ENCODE data around the gene HIPK2.

Gene HIPK2

GRCh38 chr7:139570119-139570518 lies 207.7 kb downstream of the HIPK2 start:
- no peaks in the 10 kb centered on the region for H3K4me1 ChIP-seq (ENCODE audit: control extremely low read depth in 1 of 4, control insufficient read depth in 4 of 4, insufficient read depth in 4 of 4, low read length in 3 of 4)
- H3K36me3 ChIP-seq (ENCODE audit: control insufficient read depth in 4 of 4, insufficient read depth in 4 of 4, low read length in 3 of 4): peaks cover 7 to 31% (median 12%) of the 10 kb centered on the region in 4 experiments
- ChIA-PET POLR2A (no interaction called here), CTCF (interaction anchor here (1.0 to 1.8 kb wide), 2 partner anchors 35 to 136 kb away, joined by 3 to 5 read pairs; no protein-coding TSS in a partner anchor)
- no peak overlapping the region for H3K4me3 ChIP-seq (ENCODE audit: control insufficient read depth in 1 of 7, extremely low read depth in 1 of 7, insufficient read depth in 4 of 7, low read depth in 2 of 7, low read length in 6 of 7)
- no peak for DNase-seq
- peaks cover 0 to 3% (median 0%) of the 10 kb centered on the region in 5 experiments for H3K9me3 ChIP-seq (ENCODE audit: control extremely low read depth in 1 of 5, control insufficient read depth in 4 of 5, insufficient read depth in 2 of 5, low read depth in 1 of 5, low read length in 4 of 5)
- H3K27me3 ChIP-seq (replicated peaks in 2 of 5; ENCODE audit: control insufficient read depth in 4 of 5, insufficient read depth in 5 of 5, low read length in 4 of 5): no peaks in the 10 kb centered on the region
- WGBS (ENCODE audit: insufficient coverage): 91% methylated on average over 6 of the region's 8 CpGs
- no peak overlapping the region for H3K27ac ChIP-seq (ENCODE audit: insufficient read depth in 1 of 2, low read depth in 1 of 2, low read length in 2 of 2, poor library complexity in 1 of 2, severe bottlenecking in 2 of 2)

GRCh38 chr7:139568813-139569490 lies 208.8 kb downstream of the HIPK2 start:
- DNase-seq: no peak
- POLR2A ChIA-PET: no interaction called here
- 99% methylated on average over 11 of the region's 12 CpGs for WGBS (ENCODE audit: insufficient coverage)
- no peak overlapping the region for H3K27ac ChIP-seq (ENCODE audit: insufficient read depth in 1 of 2, low read depth in 1 of 2, low read length in 2 of 2, poor library complexity in 1 of 2, severe bottlenecking in 2 of 2)
- peaks cover 0 to 3% (median 0%) of the 10 kb centered on the region in 5 experiments for H3K9me3 ChIP-seq (ENCODE audit: control extremely low read depth in 1 of 5, control insufficient read depth in 4 of 5, insufficient read depth in 2 of 5, low read depth in 1 of 5, low read length in 4 of 5)
- no peak overlapping the region for H3K4me3 ChIP-seq (ENCODE audit: control insufficient read depth in 1 of 7, extremely low read depth in 1 of 7, insufficient read depth in 4 of 7, low read depth in 2 of 7, low read length in 6 of 7)
- no peaks in the 10 kb centered on the region for H3K27me3 ChIP-seq (replicated peaks in 2 of 5; ENCODE audit: control insufficient read depth in 4 of 5, insufficient read depth in 5 of 5, low read length in 4 of 5)
- peaks cover 0 to 22% (median 11%) of the 10 kb centered on the region in 4 experiments for H3K36me3 ChIP-seq (ENCODE audit: control insufficient read depth in 4 of 4, insufficient read depth in 4 of 4, low read length in 3 of 4)
- H3K4me1 ChIP-seq (ENCODE audit: control extremely low read depth in 1 of 4, control insufficient read depth in 4 of 4, insufficient read depth in 4 of 4, low read length in 3 of 4): no peaks in the 10 kb centered on the region
- CTCF ChIA-PET: interaction anchor here (0.7 to 1.8 kb wide), 4 partner anchors 12 to 135 kb away, joined by 3 to 5 read pairs (median 4); no protein-coding TSS in a partner anchor

GRCh38 chr7:139568346-139568675 lies 209.5 kb downstream of the HIPK2 start:
- Histone ChIP-seq H3K9me3 (ENCODE audit: control extremely low read depth in 1 of 5, control insufficient read depth in 4 of 5, insufficient read depth in 2 of 5, low read depth in 1 of 5, low read length in 4 of 5) (peaks cover 0 to 3% (median 0%) of the 10 kb centered on the region in 5 experiments), H3K27me3 (replicated peaks in 2 of 5; ENCODE audit: control insufficient read depth in 4 of 5, insufficient read depth in 5 of 5, low read length in 4 of 5) (no peaks in the 10 kb centered on the region), H3K4me1 (ENCODE audit: control extremely low read depth in 1 of 4, control insufficient read depth in 4 of 4, insufficient read depth in 4 of 4, low read length in 3 of 4) (peaks cover 0 to under 1% (median 0%) of the 10 kb centered on the region in 4 experiments), H3K27ac (ENCODE audit: insufficient read depth in 1 of 2, low read depth in 1 of 2, low read length in 2 of 2, poor library complexity in 1 of 2, severe bottlenecking in 2 of 2) (no peak overlapping the region), H3K4me3 (ENCODE audit: control insufficient read depth in 1 of 7, extremely low read depth in 1 of 7, insufficient read depth in 4 of 7, low read depth in 2 of 7, low read length in 6 of 7) (no peak overlapping the region), H3K36me3 (ENCODE audit: control insufficient read depth in 4 of 4, insufficient read depth in 4 of 4, low read length in 3 of 4) (peaks cover 0 to 16% (median 10%) of the 10 kb centered on the region in 4 experiments)
- POLR2A ChIA-PET: no interaction called here
- CTCF ChIA-PET: interaction anchor here (0.7 to 1.8 kb wide), 4 partner anchors 12 to 134 kb away, joined by 3 to 5 read pairs (median 4); no protein-coding TSS in a partner anchor
- no peak for DNase-seq
- 93% methylated on average over 2 of the region's 6 CpGs for WGBS (ENCODE audit: insufficient coverage)

GRCh38 chr7:139567647-139568345 lies 210.0 kb downstream of the HIPK2 start:
- ChIA-PET POLR2A (no interaction called here), CTCF (interaction anchor here (0.9 kb wide), 1 partner anchor 67 kb away, joined by 4 read pairs; no protein-coding TSS in a partner anchor)
- H3K9me3 ChIP-seq (ENCODE audit: control extremely low read depth in 1 of 5, control insufficient read depth in 4 of 5, insufficient read depth in 2 of 5, low read depth in 1 of 5, low read length in 4 of 5): peaks cover 0 to 3% (median 0%) of the 10 kb centered on the region in 5 experiments
- 97% methylated on average over 14 of the region's 14 CpGs for WGBS (ENCODE audit: insufficient coverage)
- no peak overlapping the region for H3K4me3 ChIP-seq (ENCODE audit: control insufficient read depth in 1 of 7, extremely low read depth in 1 of 7, insufficient read depth in 4 of 7, low read depth in 2 of 7, low read length in 6 of 7)
- H3K4me1 ChIP-seq (ENCODE audit: control extremely low read depth in 1 of 4, control insufficient read depth in 4 of 4, insufficient read depth in 4 of 4, low read length in 3 of 4): peaks cover 0 to 5% (median 3%) of the 10 kb centered on the region in 4 experiments
- no peak overlapping the region for H3K27ac ChIP-seq (ENCODE audit: insufficient read depth in 1 of 2, low read depth in 1 of 2, low read length in 2 of 2, poor library complexity in 1 of 2, severe bottlenecking in 2 of 2)
- H3K27me3 ChIP-seq (replicated peaks in 2 of 5; ENCODE audit: control insufficient read depth in 4 of 5, insufficient read depth in 5 of 5, low read length in 4 of 5): no peaks in the 10 kb centered on the region
- no peak for DNase-seq
- H3K36me3 ChIP-seq (ENCODE audit: control insufficient read depth in 4 of 4, insufficient read depth in 4 of 4, low read length in 3 of 4): peaks cover 0 to 14% (median 8%) of the 10 kb centered on the region in 4 experiments

GRCh38 chr7:139566736-139567646 lies 210.8 kb downstream of the HIPK2 start:
- ChIA-PET CTCF (interaction anchor here (1.0 to 1.4 kb wide), 2 partner anchors 9 to 66 kb away, joined by 3 read pairs; no protein-coding TSS in a partner anchor), POLR2A (no interaction called here)
- Histone ChIP-seq H3K9me3 (ENCODE audit: control extremely low read depth in 1 of 5, control insufficient read depth in 4 of 5, insufficient read depth in 2 of 5, low read depth in 1 of 5, low read length in 4 of 5) (peaks cover 0 to 3% (median 0%) of the 10 kb centered on the region in 5 experiments), H3K27me3 (replicated peaks in 2 of 5; ENCODE audit: control insufficient read depth in 4 of 5, insufficient read depth in 5 of 5, low read length in 4 of 5) (no peaks in the 10 kb centered on the region), H3K4me3 (ENCODE audit: control insufficient read depth in 1 of 7, extremely low read depth in 1 of 7, insufficient read depth in 4 of 7, low read depth in 2 of 7, low read length in 6 of 7) (no peak overlapping the region), H3K36me3 (ENCODE audit: control insufficient read depth in 4 of 4, insufficient read depth in 4 of 4, low read length in 3 of 4) (peaks cover 0 to 14% (median 7%) of the 10 kb centered on the region in 4 experiments), H3K4me1 (ENCODE audit: control extremely low read depth in 1 of 4, control insufficient read depth in 4 of 4, insufficient read depth in 4 of 4, low read length in 3 of 4) (peaks cover 0 to 8% (median 4%) of the 10 kb centered on the region in 4 experiments), H3K27ac (ENCODE audit: insufficient read depth in 1 of 2, low read depth in 1 of 2, low read length in 2 of 2, poor library complexity in 1 of 2, severe bottlenecking in 2 of 2) (no peak overlapping the region)
- 95% methylated on average over 13 of the region's 15 CpGs for WGBS (ENCODE audit: insufficient coverage)
- DNase-seq: no peak

GRCh38 chr7:139566075-139566474 lies 211.7 kb downstream of the HIPK2 start:
- Histone ChIP-seq H3K9me3 (ENCODE audit: control extremely low read depth in 1 of 5, control insufficient read depth in 4 of 5, insufficient read depth in 2 of 5, low read depth in 1 of 5, low read length in 4 of 5) (peaks cover 0 to 3% (median 0%) of the 10 kb centered on the region in 5 experiments), H3K27me3 (replicated peaks in 2 of 5; ENCODE audit: control insufficient read depth in 4 of 5, insufficient read depth in 5 of 5, low read length in 4 of 5) (no peaks in the 10 kb centered on the region), H3K27ac (ENCODE audit: insufficient read depth in 1 of 2, low read depth in 1 of 2, low read length in 2 of 2, poor library complexity in 1 of 2, severe bottlenecking in 2 of 2) (no peak overlapping the region), H3K4me1 (ENCODE audit: control extremely low read depth in 1 of 4, control insufficient read depth in 4 of 4, insufficient read depth in 4 of 4, low read length in 3 of 4) (peaks cover 0 to 8% (median 4%) of the 10 kb centered on the region in 4 experiments), H3K36me3 (ENCODE audit: control insufficient read depth in 4 of 4, insufficient read depth in 4 of 4, low read length in 3 of 4) (peaks cover 0 to 14% (median 6%) of the 10 kb centered on the region in 4 experiments), H3K4me3 (ENCODE audit: control insufficient read depth in 1 of 7, extremely low read depth in 1 of 7, insufficient read depth in 4 of 7, low read depth in 2 of 7, low read length in 6 of 7) (no peak overlapping the region)
- 97% methylated on average over 5 of the region's 6 CpGs for WGBS (ENCODE audit: insufficient coverage)
- DNase-seq: no peak
- CTCF ChIA-PET: interaction anchor here (1.0 to 1.4 kb wide), 2 partner anchors 8 to 65 kb away, joined by 3 read pairs; no protein-coding TSS in a partner anchor
- POLR2A ChIA-PET: interaction anchor here (0.6 to 0.7 kb wide), 2 partner anchors 13 to 45 kb away, joined by 3 read pairs; no protein-coding TSS in a partner anchor
